ENCODE data around the gene GPR149.

GPR149 gene

DNA sequence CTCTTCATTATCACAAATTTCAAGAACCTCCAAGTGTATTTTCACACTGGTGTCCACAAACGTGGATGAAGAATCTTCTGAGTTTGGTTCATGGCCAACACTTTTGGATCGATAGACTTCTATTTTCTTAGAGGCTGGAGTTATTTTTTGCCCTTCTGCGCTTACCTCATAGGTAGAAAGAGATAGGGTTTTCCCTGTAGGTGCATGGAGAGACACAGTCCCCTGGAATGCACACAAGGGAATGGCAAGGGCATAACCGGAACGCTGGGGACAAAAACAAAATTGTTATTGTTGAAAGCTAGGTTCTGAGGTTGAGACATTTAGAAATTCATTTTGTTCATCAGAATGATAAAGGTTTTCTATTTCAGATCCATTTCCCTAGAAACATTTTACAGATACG lies 92.0 kb downstream of the GPR149 start:
- DNase-seq: no peak

- DNase-seq: no peak
Measured at GRCh38 chr3:154334973-154335420, 95.0 kb downstream of the GPR149 start.

DNA sequence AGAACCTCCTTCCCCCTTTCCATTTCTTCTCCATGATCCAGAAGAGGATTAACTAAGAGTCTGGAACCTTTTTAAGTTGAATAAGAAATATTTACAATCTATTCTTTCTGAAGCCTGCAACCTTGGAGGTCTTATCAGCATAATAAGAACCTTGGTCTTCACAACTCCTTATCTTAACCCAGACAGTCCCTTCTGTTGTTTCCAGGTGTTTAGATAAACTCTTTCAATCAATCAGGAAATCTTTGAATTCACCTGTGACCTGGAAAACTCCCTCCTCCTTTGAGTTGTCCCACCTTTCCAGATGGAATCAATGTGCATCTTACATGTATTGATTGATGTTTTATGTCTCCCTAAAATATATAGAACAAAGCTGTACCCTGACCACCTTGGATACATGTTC lies 102.1 kb downstream of the GPR149 start:
- no peak for DNase-seq

- DNase-seq: no peak
Measured at GRCh38 chr3:154324919-154325318, 105.1 kb downstream of the GPR149 start.

GRCh38 chr3:154323891-154324738 lies 105.9 kb downstream of the GPR149 start, which contains the start of gene DHX36:
Gene DHX36, minus strand, starts transcription at chr3:154324487. Its CDS starts 71 bp downstream, at chr3:154324416.
- peak; percentile 83 for DNase-seq

DNA sequence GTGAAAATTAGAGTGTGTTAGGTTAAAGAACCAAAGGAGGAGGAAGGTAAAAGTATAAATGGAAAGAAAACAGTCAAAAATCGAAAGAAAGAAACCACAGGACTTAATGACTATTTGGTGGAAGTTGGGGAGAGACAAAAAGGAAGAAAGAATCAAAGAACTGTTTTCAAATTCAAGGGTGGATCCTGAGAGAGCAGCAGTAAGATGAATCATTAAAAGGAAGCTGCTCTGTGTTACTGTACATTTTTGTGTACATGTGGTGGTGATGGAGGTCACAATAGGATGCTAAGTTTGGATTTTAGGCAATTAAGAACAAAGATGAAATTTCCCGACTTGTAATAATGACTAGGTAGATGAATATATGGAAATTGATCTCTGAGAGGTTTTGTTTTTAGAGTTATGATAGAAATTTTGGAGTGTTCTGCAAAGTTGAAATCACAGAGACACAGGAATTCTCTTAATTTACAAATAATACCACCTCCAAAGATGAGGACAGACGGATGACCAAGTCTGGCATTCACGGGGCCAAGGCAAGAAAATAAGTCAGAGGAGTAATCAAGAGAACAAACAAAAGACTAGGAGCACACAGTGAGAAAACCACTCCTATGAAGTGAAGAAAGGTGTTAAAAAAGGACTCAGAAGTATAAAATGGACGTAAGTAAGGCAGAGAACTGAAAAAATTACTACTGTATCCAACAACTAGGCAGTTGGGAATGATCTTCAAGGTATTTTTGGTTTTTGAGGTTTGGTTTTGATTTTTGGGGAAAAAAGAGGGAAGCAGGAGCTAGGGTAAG lies 112.8 kb downstream of the GPR149 start:
- DNase-seq: no peak

DNA sequence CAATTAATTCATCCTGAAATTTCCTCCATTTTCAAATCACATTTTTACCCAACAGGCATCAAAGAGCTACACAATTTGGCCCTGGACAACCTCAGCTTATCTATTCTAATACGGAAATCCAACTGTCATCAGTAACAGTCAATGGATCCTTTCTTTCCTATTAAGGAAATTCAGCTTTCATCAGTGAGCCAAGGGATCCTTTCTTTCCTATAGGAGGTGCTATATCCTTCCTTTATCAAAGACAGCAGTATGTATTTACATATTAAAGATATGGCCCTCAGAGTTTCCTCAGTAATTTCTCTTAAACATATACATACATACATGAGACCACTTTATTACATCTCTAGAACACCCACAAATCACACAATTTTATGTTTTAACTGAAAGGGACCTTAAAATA lies 115.8 kb downstream of the GPR149 start:
- DNase-seq: no peak

DNA sequence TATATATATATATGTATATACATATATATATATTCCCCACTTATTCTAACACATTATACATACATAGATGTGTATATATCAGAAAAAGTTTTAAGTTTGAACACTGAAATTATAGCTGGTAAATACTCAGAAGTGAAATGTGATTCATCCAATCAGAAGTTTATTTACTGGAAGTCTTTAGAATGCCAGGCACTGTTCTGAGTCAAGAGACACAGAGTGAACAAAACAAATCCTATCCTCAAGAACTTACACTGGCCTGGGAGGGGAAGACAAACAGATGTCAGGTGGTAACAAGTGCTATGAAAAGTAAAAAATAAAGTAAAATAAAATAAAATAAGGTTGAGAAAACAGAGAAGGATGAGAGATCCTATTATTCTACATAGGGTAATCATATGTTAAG lies 119.2 kb downstream of the GPR149 start:
- DNase-seq: no peak

- DNase-seq: no peak
Measured at GRCh38 chr3:154307363-154307762, 122.6 kb downstream of the GPR149 start.

DNA sequence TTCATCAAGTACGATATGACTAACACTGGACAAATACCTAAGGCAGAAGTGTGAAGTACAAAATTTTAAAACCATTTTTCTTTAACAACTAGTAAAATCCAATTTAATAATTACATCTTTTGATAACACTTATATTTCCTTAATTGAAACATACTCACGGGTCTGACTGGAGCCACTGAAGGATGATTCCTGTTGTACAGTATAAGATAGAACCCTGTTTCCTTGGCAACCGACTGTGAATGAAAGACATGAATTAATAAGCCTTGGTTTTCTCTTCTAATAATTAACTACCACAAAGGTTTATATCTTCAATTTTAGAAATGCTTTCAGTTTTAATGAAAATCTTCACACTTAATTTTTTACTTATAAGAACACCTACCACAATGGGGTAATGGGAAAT lies 125.1 kb downstream of the GPR149 start:
- no peak for DNase-seq

GRCh38 chr3:154304116-154304786 lies 125.7 kb downstream of the GPR149 start:
- DNase-seq: no peak

DNA sequence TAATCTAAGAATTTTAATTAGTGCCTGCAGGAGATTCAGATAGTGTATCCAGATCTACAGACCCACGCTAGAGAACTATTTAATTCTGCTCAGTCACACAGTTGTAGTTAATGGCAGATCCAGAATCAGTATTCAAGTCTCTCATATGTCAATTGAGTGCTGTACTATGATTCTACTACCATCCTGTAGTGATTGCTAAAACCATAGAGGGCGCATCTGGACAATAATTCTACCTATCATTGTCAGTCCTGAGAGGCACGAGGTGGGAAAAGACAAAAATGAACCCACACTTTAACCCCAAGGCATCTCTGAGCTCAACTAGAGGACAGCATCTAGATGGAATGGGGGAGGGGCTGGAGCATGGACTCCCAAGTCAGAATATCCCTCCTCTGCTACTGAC lies 128.4 kb downstream of the GPR149 start:
- no peak for DNase-seq

DNA sequence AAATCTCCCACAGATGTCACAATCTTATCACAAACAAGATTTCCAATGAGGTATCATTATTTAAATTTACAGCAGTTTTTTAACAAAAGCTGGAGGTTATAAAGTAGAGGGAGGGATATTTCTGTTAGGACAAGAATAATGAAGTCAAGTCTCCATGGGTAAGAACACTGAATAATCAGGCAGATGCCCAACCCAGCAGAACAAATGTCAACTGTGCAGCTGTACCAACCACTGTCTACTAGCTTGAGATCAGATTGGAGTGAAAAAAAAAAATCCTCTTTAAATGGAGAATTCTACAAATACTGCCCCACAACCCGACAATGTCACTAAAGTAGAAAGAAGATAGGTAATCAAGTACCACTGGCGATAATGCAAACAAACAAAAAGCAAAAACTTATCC lies 136.0 kb downstream of the GPR149 start:
- DNase-seq: no peak

- DNase-seq: no peak
Measured at GRCh38 chr3:154290187-154290586, 139.8 kb downstream of the GPR149 start.
